Neural crest cell (in vitro differentiated cells): ENCODE results near the gene OSTC. TPM values are rescaled to one million over a fixed set of nuclear protein-coding genes. Genes with fewer than 3 reads are reported as not detected.
A peak's percentile ranks its signal among the peaks of the same experiment; 100 is the strongest.

Experiments
- DNase-seq: peaks from one replicate; pipeline ENCODE4 v3.0.0; 2021; ENCODE audit warnings: low read depth, mixed read lengths, low spot score
- H3K27ac Mint-ChIP-seq: one replicate; pipeline ENCODE4 v1.8.0; 2021; ENCODE audit warnings: mild to moderate bottlenecking, mixed read lengths; ENCODE audit not compliant: unreplicated experiment
- H3K27me3 Mint-ChIP-seq: 2 replicates; pipeline ENCODE4 v1.8.0; 2021; ENCODE audit warnings: low read depth, mild to moderate bottlenecking, mixed read lengths
- H3K36me3 Mint-ChIP-seq: 2 replicates; pipeline ENCODE4 v1.8.0; 2021; ENCODE audit warnings: low read depth, mild to moderate bottlenecking, mixed read lengths
- H3K4me1 Mint-ChIP-seq: 2 replicates; pipeline ENCODE4 v1.8.0; 2021; ENCODE audit warnings: mixed read lengths
- H3K4me3 Mint-ChIP-seq: one replicate; pipeline ENCODE4 v1.8.0; 2021; ENCODE audit warnings: mild to moderate bottlenecking, mixed read lengths
- H3K9me3 Mint-ChIP-seq: 2 replicates; pipeline ENCODE4 v1.8.0; 2021; ENCODE audit warnings: mixed read lengths
- long read RNA-seq: library from polyadenylated mRNA; unstranded; transcript quantifications from one replicate; pipeline ENCODE4 v2.0.0, GENCODE V29; 2020
- total RNA-seq: library from RNA; stranded (reverse); gene quantifications from 2 replicates; pipeline ENCODE4 v1.2.1, GENCODE V29; 2021
- TF ChIP-seq, protein P1 (sequence below): fragments of 200-600 bp; sonication (generic); conservative IDR thresholded peaks from 2 replicates; pipeline ENCODE4 v1.5.0; 2021; ENCODE audit warnings: antibody characterized with exemption, mild to moderate bottlenecking

The OSTC gene
- 135 and 136 TPM in 2 replicates for total RNA-seq
- long read RNA-seq, transcript OSTC-201 (4 exons, 1,077 nt) = major isoform, 288 of 294 reads
- long read RNA-seq, partial matches to known transcripts = 0 of 294 reads
- long read RNA-seq, other reads (novel, unspliced or antisense) = 3 of 294 reads

DNA sequence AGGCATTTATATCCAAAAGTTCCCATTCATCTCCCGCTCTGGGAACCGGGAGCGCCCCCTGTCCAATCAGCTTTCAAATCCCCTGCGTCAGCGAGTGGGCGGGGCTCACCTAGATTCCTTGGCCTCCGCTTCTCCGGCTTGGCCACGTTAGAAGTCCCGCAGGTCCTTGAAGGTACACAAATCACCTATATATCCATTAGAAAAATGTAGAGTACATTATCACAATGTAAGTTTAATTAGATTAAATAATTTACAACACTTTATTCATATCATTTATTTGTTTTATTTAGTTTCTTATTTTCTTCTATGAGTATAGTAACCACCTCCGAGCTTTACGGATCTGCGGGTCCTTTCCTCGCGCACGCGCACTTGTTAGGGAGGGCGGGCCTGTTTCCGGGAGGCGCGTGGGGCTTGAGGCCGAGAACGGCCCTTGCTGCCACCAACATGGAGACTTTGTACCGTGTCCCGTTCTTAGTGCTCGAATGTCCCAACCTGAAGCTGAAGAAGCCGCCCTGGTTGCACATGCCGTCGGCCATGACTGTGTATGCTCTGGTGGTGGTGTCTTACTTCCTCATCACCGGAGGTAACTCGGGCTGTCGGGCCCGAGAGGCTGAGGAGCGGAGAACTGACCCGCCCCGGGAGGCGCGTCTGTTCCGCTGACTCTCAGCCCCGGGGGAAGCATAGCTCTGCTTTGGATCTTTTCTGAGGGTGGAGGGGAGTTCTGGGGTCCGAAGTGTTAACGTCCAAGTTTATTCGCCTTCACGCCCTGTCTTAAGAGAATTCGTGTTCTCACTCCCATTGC lies at the start of gene OSTC:
Gene OSTC, plus strand, starts transcription at position 388 of the 802 bp plus-strand sequence. Its CDS starts 57 bp downstream, at position 445.
- Mint-ChIP-seq H3K36me3 (peaks cover 9% of the 10 kb centered on the region), H3K4me1 (peaks cover 20% of the 10 kb centered on the region), H3K9me3 (no peaks in the 10 kb centered on the region), H3K27ac (peak within 1 kb of the TSS; percentile 96), H3K27me3 (no peaks in the 10 kb centered on the region), H3K4me3 (peak within 1 kb of the TSS; percentile 92)
- DNase-seq = peak; percentile 91
- TF ChIP-seq, protein P1, sequence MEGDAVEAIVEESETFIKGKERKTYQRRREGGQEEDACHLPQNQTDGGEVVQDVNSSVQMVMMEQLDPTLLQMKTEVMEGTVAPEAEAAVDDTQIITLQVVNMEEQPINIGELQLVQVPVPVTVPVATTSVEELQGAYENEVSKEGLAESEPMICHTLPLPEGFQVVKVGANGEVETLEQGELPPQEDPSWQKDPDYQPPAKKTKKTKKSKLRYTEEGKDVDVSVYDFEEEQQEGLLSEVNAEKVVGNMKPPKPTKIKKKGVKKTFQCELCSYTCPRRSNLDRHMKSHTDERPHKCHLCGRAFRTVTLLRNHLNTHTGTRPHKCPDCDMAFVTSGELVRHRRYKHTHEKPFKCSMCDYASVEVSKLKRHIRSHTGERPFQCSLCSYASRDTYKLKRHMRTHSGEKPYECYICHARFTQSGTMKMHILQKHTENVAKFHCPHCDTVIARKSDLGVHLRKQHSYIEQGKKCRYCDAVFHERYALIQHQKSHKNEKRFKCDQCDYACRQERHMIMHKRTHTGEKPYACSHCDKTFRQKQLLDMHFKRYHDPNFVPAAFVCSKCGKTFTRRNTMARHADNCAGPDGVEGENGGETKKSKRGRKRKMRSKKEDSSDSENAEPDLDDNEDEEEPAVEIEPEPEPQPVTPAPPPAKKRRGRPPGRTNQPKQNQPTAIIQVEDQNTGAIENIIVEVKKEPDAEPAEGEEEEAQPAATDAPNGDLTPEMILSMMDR = no peak

DNA sequence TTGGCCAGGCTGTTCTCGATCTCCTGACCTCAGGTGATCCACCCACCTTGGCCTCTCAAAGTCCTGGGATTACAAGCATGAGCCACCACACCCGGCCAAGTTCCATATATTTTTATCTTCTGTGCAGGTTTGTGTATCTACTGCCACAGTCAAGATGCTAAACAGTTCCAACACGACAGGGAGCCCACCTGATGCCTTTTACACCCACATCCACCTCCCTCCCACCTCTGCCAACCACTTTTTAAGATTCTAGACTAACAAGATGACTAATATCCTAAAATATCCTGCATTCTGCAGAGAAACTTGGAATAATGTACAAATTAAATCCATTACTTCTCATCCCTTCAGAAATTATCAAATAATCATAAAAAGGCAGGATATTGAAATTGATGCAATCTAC lies 49.3 kb upstream of the OSTC start:
- Mint-ChIP-seq H3K9me3 (peaks cover 4% of the 10 kb centered on the region), H3K36me3 (peaks cover 4% of the 10 kb centered on the region), H3K27me3 (no peaks in the 10 kb centered on the region), H3K4me3 (no peak overlapping the region), H3K4me1 (peaks cover 4% of the 10 kb centered on the region), H3K27ac (no peak overlapping the region)
- TF ChIP-seq, protein P1 = no peak
- DNase-seq = no peak

DNA sequence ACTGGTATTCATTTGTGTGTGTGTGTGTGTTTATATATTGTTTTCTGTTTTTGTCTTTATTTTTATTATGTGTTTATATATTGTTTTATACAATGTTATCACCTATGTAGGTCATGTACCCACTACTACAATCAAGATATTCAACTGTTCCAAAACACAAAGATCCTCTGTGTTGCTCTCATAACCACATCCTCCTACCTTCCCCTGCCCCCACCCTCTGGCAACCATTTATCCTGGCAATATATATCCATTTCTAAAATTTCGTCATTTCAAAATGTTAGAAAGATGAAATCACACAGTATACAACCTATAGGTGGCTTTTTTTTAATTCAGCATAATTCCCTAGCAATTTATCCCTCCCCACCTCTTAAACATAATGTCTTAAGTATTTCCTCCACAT lies 48.9 kb upstream of the OSTC start:
- TF ChIP-seq, protein P1 = no peak
- H3K4me1 Mint-ChIP-seq = peaks cover 4% of the 10 kb centered on the region
- H3K4me3 Mint-ChIP-seq = no peak overlapping the region
- H3K27me3 Mint-ChIP-seq = no peaks in the 10 kb centered on the region
- peaks cover 1% of the 10 kb centered on the region for H3K9me3 Mint-ChIP-seq
- H3K27ac Mint-ChIP-seq = no peak overlapping the region
- no peak for DNase-seq
- H3K36me3 Mint-ChIP-seq = peaks cover 2% of the 10 kb centered on the region

- H3K4me3 Mint-ChIP-seq = no peak overlapping the region
- H3K27ac Mint-ChIP-seq = no peak overlapping the region
- no peaks in the 10 kb centered on the region for H3K9me3 Mint-ChIP-seq
- no peak for DNase-seq
- no peaks in the 10 kb centered on the region for H3K36me3 Mint-ChIP-seq
- H3K4me1 Mint-ChIP-seq = peaks cover 4% of the 10 kb centered on the region
- H3K27me3 Mint-ChIP-seq = no peaks in the 10 kb centered on the region
- TF ChIP-seq, protein P1 = no peak
Observed at GRCh38 chr4:108602163-108602562, 48.2 kb upstream of the OSTC start.

- no peak overlapping the region for H3K4me3 Mint-ChIP-seq
Observed at GRCh38 chr4:108607079-108607815, 43.2 kb upstream of the OSTC start.

More at GRCh38 chr4:108607079-108607815, 43.2 kb upstream of the OSTC start:
- H3K36me3 Mint-ChIP-seq = no peaks in the 10 kb centered on the region
- H3K4me1 Mint-ChIP-seq = peaks cover 8% of the 10 kb centered on the region
- no peaks in the 10 kb centered on the region for H3K27me3 Mint-ChIP-seq
- no peaks in the 10 kb centered on the region for H3K9me3 Mint-ChIP-seq
- TF ChIP-seq, protein P1 = no peak
- DNase-seq = no peak
- H3K27ac Mint-ChIP-seq = no peak overlapping the region
